GM06990 (cell line): ENCODE data around the gene FBN1.

Experiments used
- DNase-seq: peaks from one replicate; pipeline ENCODE4 v3.0.0-alpha.2; 2011; ENCODE audit not compliant: insufficient read length; ENCODE audit errors: extremely low read depth
- H3K27me3 ChIP-seq: replicated peaks from 2 replicates; pipeline ENCODE4 v1.6.0; 2011; ENCODE audit warnings: low read length; ENCODE audit not compliant: control insufficient read depth, insufficient read depth
- H3K36me3 ChIP-seq: 2 replicates; pipeline ENCODE4 v1.5.1; 2011; ENCODE audit warnings: low read length; ENCODE audit not compliant: control insufficient read depth, insufficient read depth
- H3K4me3 ChIP-seq: replicated peaks from 2 replicates; pipeline ENCODE4 v1.5.1; 2011; ENCODE audit warnings: low read depth, mild to moderate bottlenecking, control low read depth, low read length
- CTCF ChIP-seq: IDR thresholded peaks from 2 replicates; pipeline ENCODE4 v1.5.1; 2011; ENCODE audit warnings: low read length, control low read depth, mild to moderate bottlenecking, inconsistent platforms; ENCODE audit not compliant: insufficient read depth, poor library complexity, severe bottlenecking

Gene FBN1

GRCh38 chr15:48499978-48500377 is 145.5 kb downstream of the FBN1 start:
- Histone ChIP-seq H3K36me3 (no peaks in the 10 kb centered on the region), H3K4me3 (no peak overlapping the region), H3K27me3 (no peaks in the 10 kb centered on the region)
- TF ChIP-seq CTCF: no peak
- DNase-seq: no peak

- no peaks in the 10 kb centered on the region for H3K36me3 ChIP-seq
- no peak for DNase-seq
Observed at GRCh38 chr15:48498828-48499227, 146.7 kb downstream of the FBN1 start.

GRCh38 chr15:48494631-48495030 is 150.9 kb downstream of the FBN1 start:
- no peaks in the 10 kb centered on the region; the same call in none of the 2 replicates for H3K36me3 ChIP-seq
- H3K27me3 ChIP-seq: no peaks in the 10 kb centered on the region
- no peak for TF ChIP-seq CTCF
- no peak for DNase-seq
- H3K4me3 ChIP-seq: no peak overlapping the region

More at GRCh38 chr15:48498828-48499227, 146.7 kb downstream of the FBN1 start:
- no peak overlapping the region for H3K4me3 ChIP-seq
- no peaks in the 10 kb centered on the region for H3K27me3 ChIP-seq
- TF ChIP-seq CTCF: no peak

- H3K4me3 ChIP-seq: no peak overlapping the region
- no peaks in the 10 kb centered on the region; the same call in none of the 2 replicates for H3K36me3 ChIP-seq
- TF ChIP-seq CTCF: no peak
- H3K27me3 ChIP-seq: no peaks in the 10 kb centered on the region
- no peak for DNase-seq
Observed at GRCh38 chr15:48493763-48494225, 151.7 kb downstream of the FBN1 start.

- no peak for TF ChIP-seq CTCF
- no peak for DNase-seq
- H3K4me3 ChIP-seq: no peak overlapping the region
- H3K36me3 ChIP-seq: no peaks in the 10 kb centered on the region; the same call in none of the 2 replicates
- H3K27me3 ChIP-seq: no peaks in the 10 kb centered on the region
Observed at GRCh38 chr15:48493084-48493762, 152.3 kb downstream of the FBN1 start.
